ENCODE data around the gene TRIM47. TPM values are rescaled to one million over a fixed set of nuclear protein-coding genes. Genes with fewer than 3 reads are reported as not detected.

Gene TRIM47
- total and polyA plus RNA-seq, 2 experiments from 2014 or later: 13.0 to 36.9 TPM

DNA sequence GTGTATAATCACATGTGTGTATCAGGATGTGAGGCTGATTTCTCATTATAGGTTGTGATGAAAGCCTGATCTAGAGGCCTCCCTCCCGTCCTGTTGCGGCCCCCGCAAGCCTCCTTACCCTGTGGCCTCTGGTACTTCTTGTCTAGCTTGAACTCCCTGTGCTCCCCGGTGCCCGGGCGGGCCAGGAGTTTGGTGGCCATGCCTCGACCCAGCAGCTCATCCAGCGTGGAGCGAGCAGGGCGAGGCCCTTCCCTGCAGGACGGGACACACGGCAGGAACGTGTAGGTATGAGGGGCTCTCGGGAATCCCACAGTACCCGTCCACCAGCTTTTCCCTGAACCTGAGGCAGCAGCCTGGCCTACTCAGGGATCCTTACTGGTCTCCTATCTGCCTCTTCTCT is 47.5 kb upstream of the TRIM47 start:
- no peaks in the 10 kb centered on the region for H4K20me1 ChIP-seq (ENCODE audit: insufficient read depth, poor library complexity, severe bottlenecking)
- H3K4me1 ChIP-seq (ENCODE audit: insufficient read depth): no peaks in the 10 kb centered on the region
- no peak overlapping the region for H3K27ac ChIP-seq
- no peaks in the 10 kb centered on the region for H3K36me3 ChIP-seq (replicated peaks; ENCODE audit: insufficient read depth, low read depth)
- no peaks in the 10 kb centered on the region for H3K9me2 ChIP-seq (replicated peaks; ENCODE audit: insufficient read depth)
- H2AFZ ChIP-seq: no peak overlapping the region
- WGBS (ENCODE audit: low lambda C conversion rate, missing lambda C conversion rate): 95% methylated on average over 15 of the region's 15 CpGs
- H3K4me3 ChIP-seq: no peak overlapping the region
- no peak for DNase-seq (ENCODE audit: low spot score)
- no peak overlapping the region for H3K4me2 ChIP-seq
- H3K9me3 ChIP-seq (ENCODE audit: low read depth): no peaks in the 10 kb centered on the region
- no peak for TF ChIP-seq EZH2phosphoT487 (IDR thresholded peaks at IDR 0.05; ENCODE audit: low read depth, severe bottlenecking, unreplicated experiment)
- no peak for TF ChIP-seq CTCF (IDR thresholded peaks at IDR 0.05; ENCODE audit: poor library complexity)
- no peak for TF ChIP-seq EZH2 (IDR thresholded peaks at IDR 0.05; ENCODE audit: borderline replicate concordance)
- no peaks in the 10 kb centered on the region for H3K27me3 ChIP-seq
- H3K79me2 ChIP-seq: no peaks in the 10 kb centered on the region

GRCh38 chr17:75925103-75925502 is 46.7 kb upstream of the TRIM47 start:
- H3K27ac ChIP-seq: no peak overlapping the region
- H3K36me3 ChIP-seq (replicated peaks; ENCODE audit: insufficient read depth, low read depth): no peaks in the 10 kb centered on the region
- DNase-seq (ENCODE audit: low spot score): no peak
- H3K9me3 ChIP-seq (ENCODE audit: low read depth): no peaks in the 10 kb centered on the region
- TF ChIP-seq CTCF (IDR thresholded peaks at IDR 0.05; ENCODE audit: poor library complexity) (no peak), EZH2phosphoT487 (IDR thresholded peaks at IDR 0.05; ENCODE audit: low read depth, severe bottlenecking, unreplicated experiment) (no peak), EZH2 (IDR thresholded peaks at IDR 0.05; ENCODE audit: borderline replicate concordance) (no peak)
- no peaks in the 10 kb centered on the region for H3K27me3 ChIP-seq
- no peak overlapping the region for H2AFZ ChIP-seq
- no peak overlapping the region for H3K4me2 ChIP-seq
- H4K20me1 ChIP-seq (ENCODE audit: insufficient read depth, poor library complexity, severe bottlenecking): no peaks in the 10 kb centered on the region
- no peaks in the 10 kb centered on the region for H3K9me2 ChIP-seq (replicated peaks; ENCODE audit: insufficient read depth)
- no peaks in the 10 kb centered on the region for H3K4me1 ChIP-seq (ENCODE audit: insufficient read depth)
- 95% methylated on average over 11 of the region's 11 CpGs for WGBS (ENCODE audit: low lambda C conversion rate, missing lambda C conversion rate)
- no peak overlapping the region for H3K4me3 ChIP-seq
- no peaks in the 10 kb centered on the region for H3K79me2 ChIP-seq

GRCh38 chr17:75922963-75923874 is 44.8 kb upstream of the TRIM47 start:
- 96% methylated on average over 19 of the region's 19 CpGs for WGBS (ENCODE audit: low lambda C conversion rate, missing lambda C conversion rate)
- TF ChIP-seq CTCF (IDR thresholded peaks at IDR 0.05; ENCODE audit: poor library complexity) (no peak), EZH2phosphoT487 (IDR thresholded peaks at IDR 0.05; ENCODE audit: low read depth, severe bottlenecking, unreplicated experiment) (no peak), EZH2 (IDR thresholded peaks at IDR 0.05; ENCODE audit: borderline replicate concordance) (no peak)
- Histone ChIP-seq H3K9me2 (replicated peaks; ENCODE audit: insufficient read depth) (no peaks in the 10 kb centered on the region), H3K4me2 (no peak overlapping the region), H3K27ac (no peak overlapping the region), H3K27me3 (no peaks in the 10 kb centered on the region), H3K36me3 (replicated peaks; ENCODE audit: insufficient read depth, low read depth) (no peaks in the 10 kb centered on the region), H3K4me1 (ENCODE audit: insufficient read depth) (no peaks in the 10 kb centered on the region), H2AFZ (no peak overlapping the region), H3K79me2 (no peaks in the 10 kb centered on the region), H3K9me3 (ENCODE audit: low read depth) (no peaks in the 10 kb centered on the region), H3K4me3 (no peak overlapping the region), H4K20me1 (ENCODE audit: insufficient read depth, poor library complexity, severe bottlenecking) (no peaks in the 10 kb centered on the region)
- DNase-seq (ENCODE audit: low spot score): no peak

Measured in hepatocyte (in vitro differentiated cells).